GM23338 (cell line): ENCODE measurements around the gene DVL1.

ENCODE experiments used
- CREB1 ChIP-seq: fragments of 250-450 bp; sonication (Bioruptor Pico); IDR thresholded peaks from 2 replicates; pipeline ENCODE4 v1.5.0; 2020; ENCODE audit warnings: low read depth, mild to moderate bottlenecking, moderate library complexity
- CTCF ChIP-seq, 2 experiments: fragments of 200-600 bp in 1 of 2; sonication (generic) in 1 of 2; conservative IDR thresholded peaks; 2 replicates each; pipeline versions ENCODE4 v1.5.1 to v1.6.1; 2016 to 2017; ENCODE audit warnings: antibody characterized with exemption in 2 of 2, low read depth in 2 of 2, mild to moderate bottlenecking in 2 of 2, moderate library complexity in 1 of 2
- EZH2 ChIP-seq: fragments of 200-600 bp; sonication (generic); IDR thresholded peaks from one replicate; pipeline ENCODE4 v1.8.0; 2017; ENCODE audit warnings: antibody characterized with exemption, mild to moderate bottlenecking, low read depth; ENCODE audit not compliant: unreplicated experiment
- EZH2phosphoT487 ChIP-seq: fragments of 200-600 bp; sonication (generic); IDR thresholded peaks from one replicate; pipeline ENCODE4 v1.8.1; 2018; ENCODE audit warnings: antibody characterized with exemption; ENCODE audit not compliant: unreplicated experiment
- JUNB ChIP-seq: IDR thresholded peaks from one replicate; pipeline ENCODE4 v1.6.1; 2016; ENCODE audit warnings: antibody characterized with exemption; ENCODE audit not compliant: unreplicated experiment
- NANOG ChIP-seq: IDR thresholded peaks from 2 replicates; pipeline ENCODE4 v1.6.1; 2016; ENCODE audit warnings: antibody characterized with exemption, borderline replicate concordance
- POLR2AphosphoS5 ChIP-seq: IDR thresholded peaks from 2 replicates; pipeline ENCODE4 v1.6.1; 2016; ENCODE audit warnings: antibody characterized with exemption, low read depth
- REST ChIP-seq: IDR thresholded peaks from one replicate; pipeline ENCODE4 v1.6.1; 2018; ENCODE audit warnings: antibody characterized with exemption; ENCODE audit not compliant: unreplicated experiment
- STAT1 ChIP-seq: IDR thresholded peaks from one replicate; pipeline ENCODE4 v1.6.1; 2016; ENCODE audit warnings: antibody characterized with exemption; ENCODE audit not compliant: unreplicated experiment
- ZNF114 ChIP-seq: fragments of 250-450 bp; sonication (Bioruptor Pico); IDR thresholded peaks from 2 replicates; pipeline ENCODE4 v1.5.0; 2020; ENCODE audit warnings: mild to moderate bottlenecking, moderate library complexity
- ZNF331 ChIP-seq: fragments of 250-450 bp; sonication (Bioruptor Pico); IDR thresholded peaks from 2 replicates; pipeline ENCODE4 v1.5.0; 2020; ENCODE audit warnings: low read depth, mild to moderate bottlenecking, moderate library complexity
- ZNF462 ChIP-seq: fragments of 250-450 bp; sonication (Bioruptor Pico); IDR thresholded peaks from 2 replicates; pipeline ENCODE4 v1.5.0; 2020; ENCODE audit warnings: mild to moderate bottlenecking, moderate library complexity
- TF ChIP-seq, protein P1 (sequence below): IDR thresholded peaks from 2 replicates; pipeline ENCODE4 v1.6.1; 2016; ENCODE audit warnings: antibody characterized with exemption

DNA sequence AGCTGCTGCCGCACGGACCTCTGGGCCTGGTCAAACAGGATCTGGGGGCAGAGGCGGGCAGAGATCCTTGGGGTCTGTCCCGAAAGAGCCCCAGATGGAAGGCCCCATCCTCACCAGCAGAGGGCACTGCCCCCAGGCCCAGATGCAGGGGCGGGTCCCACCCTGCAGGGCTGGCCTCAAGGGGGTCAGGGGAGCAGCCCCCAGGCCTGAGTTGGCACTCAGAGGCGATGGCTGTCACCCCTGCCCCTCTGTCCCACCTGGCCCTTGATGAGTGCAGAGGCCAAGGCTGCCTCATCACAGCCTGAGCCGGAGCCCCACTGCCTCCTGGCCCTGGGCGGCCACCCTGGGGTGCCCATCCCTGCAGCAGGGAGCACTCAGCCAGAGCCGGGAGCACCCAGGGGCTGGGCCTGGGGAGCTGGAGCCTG, 47.2 kb downstream of the DVL1 start:
- TF ChIP-seq CTCF (conservative IDR thresholded peaks at IDR 0.05; ENCODE audit: low read depth in 2 of 2) (peak; percentile 64 to 76), REST (no peak), POLR2AphosphoS5 (no peak), EZH2phosphoT487 (no peak), ZNF331 (CRISPR knock-in tag) (no peak), NANOG (no peak), EZH2 (no peak), CREB1 (CRISPR knock-in tag) (no peak), ZNF114 (CRISPR knock-in tag) (no peak), JUNB (no peak), ZNF462 (CRISPR knock-in tag) (no peak), STAT1 (no peak)
- TF ChIP-seq, protein P1, sequence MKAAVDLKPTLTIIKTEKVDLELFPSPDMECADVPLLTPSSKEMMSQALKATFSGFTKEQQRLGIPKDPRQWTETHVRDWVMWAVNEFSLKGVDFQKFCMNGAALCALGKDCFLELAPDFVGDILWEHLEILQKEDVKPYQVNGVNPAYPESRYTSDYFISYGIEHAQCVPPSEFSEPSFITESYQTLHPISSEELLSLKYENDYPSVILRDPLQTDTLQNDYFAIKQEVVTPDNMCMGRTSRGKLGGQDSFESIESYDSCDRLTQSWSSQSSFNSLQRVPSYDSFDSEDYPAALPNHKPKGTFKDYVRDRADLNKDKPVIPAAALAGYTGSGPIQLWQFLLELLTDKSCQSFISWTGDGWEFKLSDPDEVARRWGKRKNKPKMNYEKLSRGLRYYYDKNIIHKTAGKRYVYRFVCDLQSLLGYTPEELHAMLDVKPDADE = no peak
